ENCODE measurements around the gene MRPL49.

MRPL49 gene

GRCh38 chr11:65104628-65105027 is 17.5 kb upstream of the MRPL49 start:
- no peak overlapping the region for H3K4me3 ChIP-seq (ENCODE audit: low read depth, low read length)
- peaks cover 2% of the 10 kb centered on the region for H3K36me3 ChIP-seq (replicated peaks)
- TF ChIP-seq CTCF (IDR thresholded peaks at IDR 0.05; ENCODE audit: low read depth, low read length, missing control alignments): no peak
- no peak for DNase-seq
- in situ Hi-C loops (cut with HindIII; ENCODE audit: low pct_ligation_motif_present, low sequenced_read_pairs): no loop called here
- H3K27me3 ChIP-seq (replicated peaks): no peaks in the 10 kb centered on the region
- no peak overlapping the region for H3K27ac ChIP-seq

GRCh38 chr11:65107078-65107477 is 15.0 kb upstream of the MRPL49 start:
- DNase-seq: no peak
- no peak for TF ChIP-seq CTCF (IDR thresholded peaks at IDR 0.05; ENCODE audit: low read depth, low read length, missing control alignments)
- no peak overlapping the region for H3K4me3 ChIP-seq (ENCODE audit: low read depth, low read length)
- in situ Hi-C loops (cut with HindIII; ENCODE audit: low pct_ligation_motif_present, low sequenced_read_pairs): no loop called here
- no peaks in the 10 kb centered on the region for H3K27me3 ChIP-seq (replicated peaks)
- peaks cover 2% of the 10 kb centered on the region for H3K36me3 ChIP-seq (replicated peaks)
- no peak overlapping the region for H3K27ac ChIP-seq

- no peaks in the 10 kb centered on the region for H3K27me3 ChIP-seq (replicated peaks)
- no peak overlapping the region for H3K4me3 ChIP-seq (ENCODE audit: low read depth, low read length)
- peaks cover 2% of the 10 kb centered on the region for H3K36me3 ChIP-seq (replicated peaks)
- in situ Hi-C loops (cut with HindIII; ENCODE audit: low pct_ligation_motif_present, low sequenced_read_pairs): no loop called here
- H3K27ac ChIP-seq: no peak overlapping the region
- TF ChIP-seq CTCF (IDR thresholded peaks at IDR 0.05; ENCODE audit: low read depth, low read length, missing control alignments): no peak
- no peak for DNase-seq
These were observed 14.2 kb upstream of the MRPL49 start for GRCh38 chr11:65107751-65108468.

GRCh38 chr11:65108469-65109123 is 13.5 kb upstream of the MRPL49 start:
- Histone ChIP-seq H3K27ac (no peak overlapping the region), H3K4me3 (ENCODE audit: low read depth, low read length) (no peak overlapping the region), H3K36me3 (replicated peaks) (peaks cover 2% of the 10 kb centered on the region), H3K27me3 (replicated peaks) (no peaks in the 10 kb centered on the region)
- DNase-seq: no peak
- in situ Hi-C loops (cut with HindIII; ENCODE audit: low pct_ligation_motif_present, low sequenced_read_pairs): no loop called here
- TF ChIP-seq CTCF (IDR thresholded peaks at IDR 0.05; ENCODE audit: low read depth, low read length, missing control alignments): no peak

GRCh38 chr11:65109231-65110198 is 12.6 kb upstream of the MRPL49 start:
- DNase-seq: no peak
- no peaks in the 10 kb centered on the region for H3K27me3 ChIP-seq (replicated peaks)
- TF ChIP-seq CTCF (IDR thresholded peaks at IDR 0.05; ENCODE audit: low read depth, low read length, missing control alignments): no peak
- no peak overlapping the region for H3K27ac ChIP-seq
- in situ Hi-C loops (cut with HindIII; ENCODE audit: low pct_ligation_motif_present, low sequenced_read_pairs): no loop called here
- no peak overlapping the region for H3K4me3 ChIP-seq (ENCODE audit: low read depth, low read length)
- H3K36me3 ChIP-seq (replicated peaks): peaks cover 2% of the 10 kb centered on the region

Measured in brain microvascular endothelial cell (primary cell).